WI38 (cell line): ENCODE measurements around the gene RBM23.

ENCODE experiments used
- H3K4me3 ChIP-seq: 2 replicates; pipeline ENCODE4 v1.5.1; 2011; ENCODE audit warnings: low read depth, mild to moderate bottlenecking, control low read depth, low read length
- TF ChIP-seq, protein P1 (sequence below): IDR thresholded peaks from 2 replicates; pipeline ENCODE4 v1.5.1; 2012; ENCODE audit warnings: low read depth, mild to moderate bottlenecking, control low read depth, low read length

Gene RBM23

GRCh38 chr14:22878271-22879246 is 40.4 kb downstream of the RBM23 start:
- TF ChIP-seq, protein P1, sequence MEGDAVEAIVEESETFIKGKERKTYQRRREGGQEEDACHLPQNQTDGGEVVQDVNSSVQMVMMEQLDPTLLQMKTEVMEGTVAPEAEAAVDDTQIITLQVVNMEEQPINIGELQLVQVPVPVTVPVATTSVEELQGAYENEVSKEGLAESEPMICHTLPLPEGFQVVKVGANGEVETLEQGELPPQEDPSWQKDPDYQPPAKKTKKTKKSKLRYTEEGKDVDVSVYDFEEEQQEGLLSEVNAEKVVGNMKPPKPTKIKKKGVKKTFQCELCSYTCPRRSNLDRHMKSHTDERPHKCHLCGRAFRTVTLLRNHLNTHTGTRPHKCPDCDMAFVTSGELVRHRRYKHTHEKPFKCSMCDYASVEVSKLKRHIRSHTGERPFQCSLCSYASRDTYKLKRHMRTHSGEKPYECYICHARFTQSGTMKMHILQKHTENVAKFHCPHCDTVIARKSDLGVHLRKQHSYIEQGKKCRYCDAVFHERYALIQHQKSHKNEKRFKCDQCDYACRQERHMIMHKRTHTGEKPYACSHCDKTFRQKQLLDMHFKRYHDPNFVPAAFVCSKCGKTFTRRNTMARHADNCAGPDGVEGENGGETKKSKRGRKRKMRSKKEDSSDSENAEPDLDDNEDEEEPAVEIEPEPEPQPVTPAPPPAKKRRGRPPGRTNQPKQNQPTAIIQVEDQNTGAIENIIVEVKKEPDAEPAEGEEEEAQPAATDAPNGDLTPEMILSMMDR = no peak

DNA sequence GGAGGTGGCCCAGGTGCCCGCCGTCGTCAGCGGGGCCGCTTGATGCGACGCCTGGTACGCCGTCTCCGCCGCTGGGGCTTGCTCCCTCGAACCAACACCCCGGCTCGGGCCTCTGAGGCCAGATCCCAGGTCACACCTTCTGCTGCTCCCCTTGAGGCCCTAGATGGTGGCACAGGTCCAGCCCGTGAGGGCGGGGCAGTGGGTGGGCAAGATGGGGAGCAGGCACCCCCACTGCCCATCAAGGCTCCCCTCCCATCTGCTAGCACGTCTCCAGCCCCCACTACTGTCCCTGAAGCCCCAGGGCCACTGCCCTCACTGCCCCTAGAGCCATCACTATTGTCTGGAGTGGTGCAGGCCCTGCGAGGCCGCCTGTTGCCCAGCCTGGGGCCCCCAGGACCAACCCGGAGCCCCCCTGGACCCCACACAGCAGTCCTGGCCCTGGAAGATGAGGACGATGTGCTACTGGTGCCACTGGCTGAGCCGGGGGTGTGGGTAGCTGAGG is 41.9 kb downstream of the RBM23 start:
- TF ChIP-seq, protein P1 = no peak
- no peak overlapping the region for H3K4me3 ChIP-seq

More at GRCh38 chr14:22878271-22879246, 40.4 kb downstream of the RBM23 start:
- no peak overlapping the region for H3K4me3 ChIP-seq

DNA sequence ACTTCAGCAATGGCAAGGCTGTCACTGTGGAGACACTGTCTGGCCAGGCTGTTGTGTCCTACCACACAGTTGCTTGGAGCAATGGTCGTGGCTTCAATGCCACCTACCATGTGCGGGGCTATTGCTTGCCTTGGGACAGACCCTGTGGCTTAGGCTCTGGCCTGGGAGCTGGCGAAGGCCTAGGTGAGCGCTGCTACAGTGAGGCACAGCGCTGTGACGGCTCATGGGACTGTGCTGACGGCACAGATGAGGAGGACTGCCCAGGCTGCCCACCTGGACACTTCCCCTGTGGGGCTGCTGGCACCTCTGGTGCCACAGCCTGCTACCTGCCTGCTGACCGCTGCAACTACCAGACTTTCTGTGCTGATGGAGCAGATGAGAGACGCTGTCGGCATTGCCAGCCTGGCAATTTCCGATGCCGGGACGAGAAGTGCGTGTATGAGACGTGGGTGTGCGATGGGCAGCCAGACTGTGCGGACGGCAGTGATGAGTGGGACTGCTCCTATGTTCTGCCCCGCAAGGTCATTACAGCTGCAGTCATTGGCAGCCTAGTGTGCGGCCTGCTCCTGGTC is 43.1 kb downstream of the RBM23 start:
- H3K4me3 ChIP-seq = no peak overlapping the region
- TF ChIP-seq, protein P1 = no peak

GRCh38 chr14:22875003-22875747 is 43.8 kb downstream of the RBM23 start:
- H3K4me3 ChIP-seq = no peak overlapping the region
- TF ChIP-seq, protein P1 = no peak

DNA sequence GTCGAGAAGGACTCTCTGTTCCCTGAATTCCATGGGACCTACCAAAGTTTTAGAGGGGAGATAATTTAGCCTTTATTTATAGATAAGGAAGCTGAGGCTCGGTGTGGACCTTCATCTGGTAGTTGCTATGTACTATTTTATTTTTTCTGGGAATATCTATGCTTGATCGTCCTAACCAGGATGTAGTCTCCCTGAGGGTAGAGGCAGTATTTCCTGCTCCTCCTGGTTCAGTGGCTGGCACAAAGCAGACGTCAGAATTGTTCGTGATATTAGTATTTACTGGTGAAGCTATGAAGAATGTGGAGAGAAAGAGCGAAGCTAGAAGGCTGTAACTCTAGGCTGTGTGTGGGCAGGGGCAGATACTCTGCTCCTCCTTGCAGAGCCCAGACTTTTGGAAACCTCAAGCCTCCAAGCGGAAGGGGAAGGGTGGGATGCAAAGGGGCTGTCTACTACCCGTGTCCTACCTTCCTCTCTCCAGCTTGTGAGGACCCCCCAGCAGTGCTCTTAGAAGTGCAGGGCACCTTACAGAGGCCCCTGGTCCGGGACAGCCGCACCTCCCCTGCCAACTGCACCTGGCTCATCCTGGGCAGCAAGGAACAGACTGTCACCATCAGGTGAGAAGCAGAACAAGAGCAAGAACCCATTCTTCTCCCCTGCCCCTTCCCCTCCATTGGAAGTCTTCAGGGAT is 46.0 kb downstream of the RBM23 start:
- TF ChIP-seq, protein P1 = no peak

GRCh38 chr14:22872033-22872832 is 46.7 kb downstream of the RBM23 start:
- peak overlapping the region; percentile 90 for H3K4me3 ChIP-seq
- TF ChIP-seq, protein P1 = peak; percentile 94

More for the DNA sequence above, 46.0 kb downstream of the RBM23 start:
- H3K4me3 ChIP-seq = peak overlapping the region; percentile 90
